HG02623 (cell line): Measurements from ENCODE around the gene NT5DC3.
"Not testable (repeated sequence)": the region's sequence is repeated elsewhere in the genome, so short reads cannot be mapped to it uniquely, and the experiment has no call there.

Experiments
- ATAC-seq: cut with Tn5 transposase; IDR thresholded peaks from one replicate; pipeline ENCODE4 v1.9.1; 2021; ENCODE audit warnings: moderate library complexity; ENCODE audit not compliant: unreplicated experiment

The NT5DC3 gene

DNA sequence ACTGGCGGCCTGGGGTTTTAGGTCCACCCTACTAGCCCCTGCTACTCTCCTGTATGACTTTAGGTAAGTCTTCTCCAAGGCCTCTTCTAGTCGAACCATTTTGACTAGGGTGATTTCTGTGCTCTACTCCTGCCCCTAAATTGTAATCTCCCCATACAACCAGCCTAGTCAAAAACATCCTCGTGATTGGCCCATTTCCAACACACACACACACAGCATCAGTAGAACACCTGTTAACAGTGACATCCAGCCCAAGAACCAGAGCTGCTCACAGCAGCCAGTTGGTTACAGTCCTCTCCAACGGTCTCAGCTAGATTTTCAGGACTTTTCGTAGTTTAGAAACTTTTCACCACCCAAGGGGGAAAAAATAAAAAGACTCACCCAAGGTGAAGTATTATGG lies 30.9 kb downstream of the NT5DC3 start:
- no peak for ATAC-seq

- not testable (repeated sequence) for ATAC-seq
Measured at GRCh38 chr12:103809639-103810038, 31.4 kb downstream of the NT5DC3 start.

- no peak for ATAC-seq
Measured at GRCh38 chr12:103809154-103809553, 31.9 kb downstream of the NT5DC3 start.

GRCh38 chr12:103808239-103808880 lies 32.7 kb downstream of the NT5DC3 start:
- no peak for ATAC-seq

- ATAC-seq: no peak
Measured at GRCh38 chr12:103807561-103808238, 33.3 kb downstream of the NT5DC3 start.

GRCh38 chr12:103806803-103807202 lies 34.2 kb downstream of the NT5DC3 start:
- ATAC-seq: no peak

DNA sequence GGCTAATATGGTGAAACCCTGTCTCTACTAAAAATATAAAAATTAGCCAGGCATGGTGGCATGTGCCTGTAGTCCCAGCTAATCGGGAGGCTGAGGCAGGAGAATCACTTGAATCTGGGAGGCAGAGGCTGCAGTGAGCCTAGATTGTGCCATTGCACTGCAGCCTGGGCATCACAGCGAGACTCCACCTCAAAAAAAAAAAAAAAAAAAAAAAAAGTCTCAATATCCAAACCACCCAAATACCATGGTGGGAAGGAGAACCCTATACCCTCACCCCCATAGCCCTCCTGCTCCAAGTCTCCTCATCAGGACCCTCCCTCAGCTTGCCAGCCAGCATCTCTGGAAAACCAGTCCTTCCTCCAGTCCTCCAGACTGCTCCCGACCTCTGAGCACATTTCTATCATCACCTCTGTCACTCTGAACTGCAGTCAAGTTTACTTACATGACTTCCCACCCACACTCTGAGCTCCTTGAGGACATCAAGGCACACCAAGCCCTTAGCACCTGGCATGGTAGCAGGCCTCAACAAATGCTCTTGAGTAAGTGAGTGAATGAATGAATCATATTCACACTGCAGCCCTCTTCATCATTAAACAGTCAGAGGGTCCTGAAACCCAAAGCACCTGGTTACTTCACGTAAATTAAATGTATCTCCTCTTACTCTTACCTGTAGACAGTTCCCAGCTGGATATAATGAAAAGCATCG lies 35.2 kb downstream of the NT5DC3 start:
- no peak for ATAC-seq

DNA sequence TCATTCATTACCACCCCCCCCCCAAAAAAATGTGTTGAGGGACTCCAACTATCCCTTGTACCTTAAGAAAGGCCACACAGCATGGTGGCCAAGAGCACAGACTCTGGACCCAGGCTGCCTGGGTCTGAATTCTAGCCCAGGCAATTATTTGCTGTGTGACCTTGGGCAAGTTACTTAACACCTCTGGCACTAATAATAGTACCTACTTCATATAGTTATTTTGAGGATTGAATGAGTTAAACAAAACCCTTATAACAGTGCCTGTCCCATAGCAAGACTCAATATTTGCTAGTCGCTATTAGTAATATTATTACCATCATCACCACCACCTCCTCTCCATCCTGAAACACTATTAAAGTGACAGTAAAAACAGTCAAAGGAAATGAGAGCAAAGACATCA lies 37.2 kb downstream of the NT5DC3 start:
- no peak for ATAC-seq

- no peak for ATAC-seq
Measured at GRCh38 chr12:103802586-103802886, 38.5 kb downstream of the NT5DC3 start.

GRCh38 chr12:103801709-103802585 lies 39.1 kb downstream of the NT5DC3 start:
- no peak for ATAC-seq

GRCh38 chr12:103799857-103800771 lies 40.9 kb downstream of the NT5DC3 start:
- ATAC-seq: no peak

- no peak for ATAC-seq
Measured at GRCh38 chr12:103799504-103799856, 41.6 kb downstream of the NT5DC3 start.

- no peak for ATAC-seq
Measured at GRCh38 chr12:103798586-103798985, 42.4 kb downstream of the NT5DC3 start.

GRCh38 chr12:103794309-103795213 lies 46.5 kb downstream of the NT5DC3 start:
- ATAC-seq: no peak

GRCh38 chr12:103793512-103794045 lies 47.5 kb downstream of the NT5DC3 start:
- ATAC-seq: no peak

DNA sequence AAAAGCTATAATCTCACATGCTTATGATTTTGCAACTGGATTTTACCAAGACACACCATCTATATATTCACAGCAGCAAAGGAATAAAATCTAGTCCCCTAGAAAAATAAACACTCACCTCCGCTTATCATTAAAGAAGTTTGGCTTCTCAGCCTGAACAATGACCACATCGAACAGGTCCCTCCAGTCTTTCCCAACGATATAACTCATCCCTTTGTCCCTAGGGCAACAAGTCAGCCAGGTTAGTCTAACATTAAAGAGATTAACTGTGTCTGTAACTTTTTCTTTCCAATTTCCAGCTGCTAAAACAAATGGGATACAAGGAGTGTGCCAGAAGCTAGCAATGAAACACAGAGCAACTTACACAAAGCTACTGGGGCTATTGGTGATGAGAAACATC lies 48.0 kb downstream of the NT5DC3 start:
- no peak for ATAC-seq

DNA sequence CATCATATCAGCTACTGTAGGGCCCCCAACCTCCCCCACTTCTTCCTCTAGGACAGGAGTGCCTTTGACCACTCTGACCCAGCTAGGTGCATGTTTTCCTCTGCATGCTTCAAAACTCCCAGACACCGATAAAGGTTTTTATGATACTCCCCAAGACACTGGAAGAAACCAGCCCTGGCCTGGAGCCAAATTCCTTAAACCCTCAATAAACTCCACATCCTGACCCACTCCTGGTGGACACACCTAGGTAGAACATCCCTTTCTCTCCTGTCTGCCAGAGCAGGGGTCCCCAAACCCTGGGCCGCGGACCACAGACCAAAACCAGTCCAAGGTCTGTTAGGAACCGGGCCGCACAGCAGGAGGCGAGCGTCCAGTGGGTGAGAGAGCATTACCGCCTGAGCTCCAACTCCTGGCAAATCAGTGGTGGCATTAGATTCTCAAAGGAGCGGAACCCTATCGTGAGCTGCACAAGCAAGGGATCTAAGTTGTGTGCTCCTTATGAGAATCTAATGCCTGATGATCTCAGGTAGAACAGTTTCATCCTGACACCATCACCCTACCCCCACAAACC lies 49.6 kb downstream of the NT5DC3 start:
- ATAC-seq: no peak

DNA sequence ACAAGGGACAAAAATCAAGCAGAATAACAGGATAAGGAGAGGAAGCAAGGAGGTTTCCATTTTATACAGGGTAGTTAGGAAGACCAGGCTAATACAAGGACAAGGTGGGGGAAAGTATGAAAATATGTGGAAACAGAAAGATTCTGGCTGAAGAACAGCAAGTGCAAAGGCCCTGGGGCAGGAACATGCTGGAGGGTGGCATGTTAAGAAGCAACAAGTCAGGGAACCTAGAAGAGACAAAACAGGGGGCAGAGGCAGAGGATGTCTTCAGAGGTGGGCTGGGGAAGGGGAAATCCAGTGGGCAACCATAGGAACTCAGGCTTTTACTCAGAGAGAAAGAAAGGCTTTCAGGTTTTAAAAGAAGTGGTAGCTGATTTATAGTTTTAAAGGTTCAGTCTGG lies 54.8 kb downstream of the NT5DC3 start:
- no peak for ATAC-seq
